Stimulated activated effector memory CD8-positive, alpha-beta T cell treated with anti-CD3 and anti-CD28 coated beads, Interleukin-12 subunit alpha, Interleukin-12 subunit beta, amount 100 ng/mL, for 72 hours (primary cell): ENCODE data around the gene ECE1.
A peak's percentile ranks its signal among the peaks of the same experiment; 100 is the strongest.
"Not testable (repeated sequence)": the region's sequence is repeated elsewhere in the genome, so short reads cannot be mapped to it uniquely, and the experiment has no call there.

ENCODE experiments used
- ATAC-seq: fragments of 150-1000 bp; cut with Tn5 transposase; 2 replicates; pipeline ENCODE4 v1.10.0; 2021
- DNase-seq, 2 donors: peaks; one replicate each; pipeline ENCODE4 v3.0.0; 2021 to 2022; ENCODE audit warnings: low spot score in 2 of 2
- H3K27ac Mint-ChIP-seq: one replicate; pipeline ENCODE4 v1.8.0; 2022; ENCODE audit warnings: mild to moderate bottlenecking, mixed read lengths
- H3K36me3 Mint-ChIP-seq: one replicate; pipeline ENCODE4 v1.8.0; 2022; ENCODE audit warnings: mild to moderate bottlenecking, mixed read lengths
- H3K4me1 Mint-ChIP-seq: one replicate; pipeline ENCODE4 v1.8.0; 2022; ENCODE audit warnings: mixed read lengths
- H3K4me3 Mint-ChIP-seq: one replicate; pipeline ENCODE4 v1.8.0; 2022; ENCODE audit warnings: mild to moderate bottlenecking, mixed read lengths
- H3K9me3 Mint-ChIP-seq: one replicate; pipeline ENCODE4 v1.8.0; 2022; ENCODE audit warnings: mixed read lengths

ECE1 gene

GRCh38 chr1:21234779-21235178, 55.5 kb downstream of the ECE1 start:
- peaks cover 10% of the 10 kb centered on the region for H3K4me1 Mint-ChIP-seq
- no peaks in the 10 kb centered on the region for H3K9me3 Mint-ChIP-seq
- DNase-seq (no peak), ATAC-seq (no peak)
- peaks cover 100% of the 10 kb centered on the region for H3K36me3 Mint-ChIP-seq
- peak overlapping the region; percentile 78 for H3K27ac Mint-ChIP-seq
- no peak overlapping the region for H3K4me3 Mint-ChIP-seq

GRCh38 chr1:21233490-21233889, 56.8 kb downstream of the ECE1 start:
- no peak overlapping the region for H3K4me3 Mint-ChIP-seq
- DNase-seq (no peak), ATAC-seq (no peak)
- peak overlapping the region; percentile 68 for H3K27ac Mint-ChIP-seq
- H3K36me3 Mint-ChIP-seq: peaks cover 100% of the 10 kb centered on the region
- no peaks in the 10 kb centered on the region for H3K4me1 Mint-ChIP-seq
- H3K9me3 Mint-ChIP-seq: no peaks in the 10 kb centered on the region

- H3K9me3 Mint-ChIP-seq: no peaks in the 10 kb centered on the region
- H3K27ac Mint-ChIP-seq: no peak overlapping the region
- peak; percentile 54 for ATAC-seq
- peaks cover 100% of the 10 kb centered on the region for H3K36me3 Mint-ChIP-seq
- no peak for DNase-seq
- H3K4me1 Mint-ChIP-seq: no peaks in the 10 kb centered on the region
- H3K4me3 Mint-ChIP-seq: no peak overlapping the region
These were observed 58.2 kb downstream of the ECE1 start for GRCh38 chr1:21232044-21232443.

GRCh38 chr1:21229246-21230000, 60.8 kb downstream of the ECE1 start:
- DNase-seq (no peak), ATAC-seq (no peak)
- Mint-ChIP-seq H3K27ac (no peak overlapping the region), H3K9me3 (no peaks in the 10 kb centered on the region), H3K36me3 (peaks cover 100% of the 10 kb centered on the region), H3K4me1 (no peaks in the 10 kb centered on the region), H3K4me3 (no peak overlapping the region)

GRCh38 chr1:21228224-21228623, 62.0 kb downstream of the ECE1 start:
- ATAC-seq: not testable (repeated sequence)
- peaks cover 100% of the 10 kb centered on the region for H3K36me3 Mint-ChIP-seq

GRCh38 chr1:21225065-21225464, 65.2 kb downstream of the ECE1 start:
- DNase-seq (no peak), ATAC-seq (no peak)
- Mint-ChIP-seq H3K9me3 (no peaks in the 10 kb centered on the region), H3K4me1 (no peaks in the 10 kb centered on the region), H3K36me3 (peaks cover 100% of the 10 kb centered on the region), H3K4me3 (no peak overlapping the region), H3K27ac (peak overlapping the region; percentile 67)

More at GRCh38 chr1:21228224-21228623, 62.0 kb downstream of the ECE1 start:
- not testable (repeated sequence) for H3K4me1 Mint-ChIP-seq, H3K27ac Mint-ChIP-seq, DNase-seq, H3K4me3 Mint-ChIP-seq, H3K9me3 Mint-ChIP-seq

GRCh38 chr1:21220815-21221214, 69.4 kb downstream of the ECE1 start:
- Mint-ChIP-seq H3K9me3 (no peaks in the 10 kb centered on the region), H3K4me1 (no peaks in the 10 kb centered on the region), H3K4me3 (no peak overlapping the region), H3K36me3 (peaks cover 97% of the 10 kb centered on the region), H3K27ac (no peak overlapping the region)
- DNase-seq: no peak
- ATAC-seq: no peak

- ATAC-seq: no peak
These were observed 70.6 kb downstream of the ECE1 start for GRCh38 chr1:21219674-21220073.

GRCh38 chr1:21217812-21218596, 72.3 kb downstream of the ECE1 start:
- Mint-ChIP-seq H3K27ac (peak overlapping the region; percentile 78), H3K4me1 (no peaks in the 10 kb centered on the region), H3K4me3 (no peak overlapping the region), H3K9me3 (no peaks in the 10 kb centered on the region), H3K36me3 (peaks cover 75% of the 10 kb centered on the region)
- peak; percentile 58 for ATAC-seq
- DNase-seq: peak; percentile 48 to 70

More at GRCh38 chr1:21219674-21220073, 70.6 kb downstream of the ECE1 start:
- peaks cover 92% of the 10 kb centered on the region for H3K36me3 Mint-ChIP-seq
- H3K4me1 Mint-ChIP-seq: no peaks in the 10 kb centered on the region
- no peak overlapping the region for H3K4me3 Mint-ChIP-seq
- H3K27ac Mint-ChIP-seq: no peak overlapping the region
- no peaks in the 10 kb centered on the region for H3K9me3 Mint-ChIP-seq
- no peak for DNase-seq

- H3K36me3 Mint-ChIP-seq: peaks cover 66% of the 10 kb centered on the region
- no peaks in the 10 kb centered on the region for H3K9me3 Mint-ChIP-seq
- DNase-seq (peak; percentile 62 to 83), ATAC-seq (peak; percentile 57)
- peak overlapping the region; percentile 78 for H3K27ac Mint-ChIP-seq
- no peaks in the 10 kb centered on the region for H3K4me1 Mint-ChIP-seq
- H3K4me3 Mint-ChIP-seq: no peak overlapping the region
These were observed 73.1 kb downstream of the ECE1 start for GRCh38 chr1:21216835-21217811.

GRCh38 chr1:21212126-21212525, 78.1 kb downstream of the ECE1 start:
- DNase-seq (no peak), ATAC-seq (no peak)
- no peak overlapping the region for H3K4me3 Mint-ChIP-seq
- peaks cover 17% of the 10 kb centered on the region for H3K36me3 Mint-ChIP-seq
- H3K27ac Mint-ChIP-seq: no peak overlapping the region
- H3K4me1 Mint-ChIP-seq: no peaks in the 10 kb centered on the region
- no peaks in the 10 kb centered on the region for H3K9me3 Mint-ChIP-seq

- not testable (repeated sequence) for H3K9me3 Mint-ChIP-seq, H3K4me1 Mint-ChIP-seq, H3K27ac Mint-ChIP-seq, H3K4me3 Mint-ChIP-seq, DNase-seq, H3K36me3 Mint-ChIP-seq
- ATAC-seq: peak; percentile 59
These were observed 82.0 kb downstream of the ECE1 start for GRCh38 chr1:21208137-21208700.

GRCh38 chr1:21206117-21206516, 84.1 kb downstream of the ECE1 start:
- Mint-ChIP-seq H3K4me1 (no peaks in the 10 kb centered on the region), H3K9me3 (no peaks in the 10 kb centered on the region), H3K36me3 (no peaks in the 10 kb centered on the region), H3K27ac (no peak overlapping the region), H3K4me3 (no peak overlapping the region)
- ATAC-seq: peak; percentile 95
- DNase-seq: no peak

GRCh38 chr1:21205416-21205815, 84.8 kb downstream of the ECE1 start:
- Mint-ChIP-seq H3K4me1 (no peaks in the 10 kb centered on the region), H3K27ac (no peak overlapping the region), H3K9me3 (no peaks in the 10 kb centered on the region), H3K36me3 (no peaks in the 10 kb centered on the region), H3K4me3 (no peak overlapping the region)
- ATAC-seq (no peak), DNase-seq (no peak)

- H3K36me3 Mint-ChIP-seq: no peaks in the 10 kb centered on the region
- H3K4me3 Mint-ChIP-seq: no peak overlapping the region
- H3K4me1 Mint-ChIP-seq: no peaks in the 10 kb centered on the region
- H3K27ac Mint-ChIP-seq: no peak overlapping the region
- ATAC-seq (no peak), DNase-seq (no peak)
- H3K9me3 Mint-ChIP-seq: no peaks in the 10 kb centered on the region
These were observed 88.6 kb downstream of the ECE1 start for GRCh38 chr1:21201650-21202049.
